ENCODE data around the gene ZBTB16.

ZBTB16 gene

DNA sequence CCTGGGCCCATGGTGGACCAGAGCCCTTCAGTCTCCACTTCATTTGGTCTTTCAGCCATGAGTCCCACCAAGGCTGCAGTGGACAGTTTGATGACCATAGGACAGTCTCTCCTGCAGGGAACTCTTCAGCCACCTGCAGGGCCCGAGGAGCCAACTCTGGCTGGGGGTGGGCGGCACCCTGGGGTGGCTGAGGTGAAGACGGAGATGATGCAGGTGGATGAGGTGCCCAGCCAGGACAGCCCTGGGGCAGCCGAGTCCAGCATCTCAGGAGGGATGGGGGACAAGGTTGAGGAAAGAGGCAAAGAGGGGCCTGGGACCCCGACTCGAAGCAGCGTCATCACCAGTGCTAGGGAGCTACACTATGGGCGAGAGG lies 4.3 kb downstream of the ZBTB16 start:
- no peak for DNase-seq (ENCODE audit: low read depth, low spot score)

GRCh38 chr11:114064216-114064615 lies 4.7 kb downstream of the ZBTB16 start:
- no peak for DNase-seq (ENCODE audit: low read depth, low spot score)

DNA sequence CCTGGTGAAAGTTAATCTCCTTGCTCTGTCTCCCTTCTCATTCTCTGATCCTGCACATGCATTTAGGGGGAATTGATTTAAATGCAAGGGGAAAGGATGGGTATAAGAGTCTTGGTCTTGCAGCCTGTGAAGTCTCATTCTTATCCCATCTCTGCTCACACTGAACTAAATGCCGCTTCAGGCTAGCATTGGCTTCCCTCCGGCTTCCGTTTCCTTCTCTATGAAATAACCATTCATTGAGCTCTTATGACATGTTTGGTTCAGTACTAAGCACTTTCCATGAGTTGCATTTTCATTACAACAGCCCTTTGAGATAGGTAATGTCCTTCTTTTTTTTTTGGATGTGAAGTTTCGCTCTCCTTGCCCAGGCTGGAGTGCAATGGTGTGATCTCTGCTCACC lies 5.6 kb downstream of the ZBTB16 start:
- no peak for DNase-seq (ENCODE audit: low read depth, low spot score)

GRCh38 chr11:114066046-114066648 lies 6.6 kb downstream of the ZBTB16 start:
- no peak for DNase-seq (ENCODE audit: low read depth, low spot score)

- no peak for DNase-seq (ENCODE audit: low read depth, low spot score)
These were observed 8.8 kb downstream of the ZBTB16 start for GRCh38 chr11:114068327-114068726.

- DNase-seq (ENCODE audit: low read depth, low spot score) = no peak
These were observed 11.1 kb downstream of the ZBTB16 start for GRCh38 chr11:114070464-114071139.

DNA sequence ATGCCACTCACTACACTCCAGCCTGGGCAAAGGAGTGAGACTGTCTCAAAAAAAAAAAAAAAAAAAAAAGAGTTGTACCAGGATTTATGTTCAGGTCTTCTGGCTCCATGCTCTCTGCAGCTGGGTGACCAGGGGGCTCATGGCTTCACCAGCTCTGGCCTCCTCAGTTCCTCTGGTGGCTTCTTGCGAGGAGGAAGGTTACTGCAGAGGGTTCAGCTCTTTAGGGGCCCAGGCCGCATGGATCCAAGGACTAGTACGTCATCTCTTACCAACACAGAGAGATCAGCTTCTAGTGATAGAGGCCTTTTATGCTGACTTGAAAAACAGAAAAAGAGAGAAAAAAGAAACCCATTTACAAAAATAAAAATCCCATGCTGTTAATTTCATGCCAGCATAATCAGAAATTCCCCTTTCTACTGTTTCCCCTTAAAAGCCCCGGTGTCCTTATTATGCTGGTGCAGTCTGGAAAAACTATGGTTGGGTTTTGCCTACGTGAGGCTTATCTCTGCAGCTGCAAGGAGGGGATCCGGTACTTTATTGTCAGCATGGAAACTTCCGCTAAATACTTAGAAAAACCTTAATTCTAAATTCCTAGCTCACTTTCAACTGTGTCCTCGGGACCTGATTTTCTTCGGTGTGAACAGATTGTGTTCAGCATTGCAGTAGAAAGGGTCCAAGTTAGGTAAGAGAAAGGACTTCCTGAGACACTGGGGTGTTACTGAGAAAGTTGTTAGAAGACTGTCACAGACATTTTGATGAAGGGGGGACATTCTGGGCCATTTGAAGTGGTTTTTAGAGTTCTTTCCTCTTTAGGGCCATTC lies 13.7 kb downstream of the ZBTB16 start:
- DNase-seq (ENCODE audit: low read depth, low spot score) = no peak

DNA sequence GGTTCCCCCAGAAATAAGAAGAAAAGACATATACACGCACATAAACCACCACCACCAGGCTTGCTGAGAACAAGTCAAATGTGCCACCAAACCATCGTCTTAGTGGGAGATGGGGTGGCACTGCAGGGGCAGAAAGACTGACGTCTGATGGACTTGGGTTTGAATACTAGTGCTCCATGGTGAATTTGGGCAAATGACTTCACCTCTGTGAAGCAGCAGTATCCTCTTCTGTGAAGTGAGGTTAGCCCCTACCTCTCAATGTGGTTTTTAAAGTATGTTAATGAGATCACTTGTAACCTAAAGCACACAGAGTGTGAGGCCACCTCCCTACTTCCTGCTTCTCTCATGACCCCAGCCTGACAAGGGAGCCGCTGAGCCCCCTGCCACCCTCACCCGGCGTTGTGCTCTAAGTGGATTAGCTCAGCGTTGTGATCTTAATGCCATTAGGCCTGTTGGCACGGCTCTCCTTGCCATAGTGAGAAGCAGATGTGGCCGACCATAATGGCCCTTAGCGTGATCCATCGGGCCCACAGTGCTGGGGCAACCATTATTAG lies 14.4 kb downstream of the ZBTB16 start:
- no peak for DNase-seq (ENCODE audit: low read depth, low spot score)

DNA sequence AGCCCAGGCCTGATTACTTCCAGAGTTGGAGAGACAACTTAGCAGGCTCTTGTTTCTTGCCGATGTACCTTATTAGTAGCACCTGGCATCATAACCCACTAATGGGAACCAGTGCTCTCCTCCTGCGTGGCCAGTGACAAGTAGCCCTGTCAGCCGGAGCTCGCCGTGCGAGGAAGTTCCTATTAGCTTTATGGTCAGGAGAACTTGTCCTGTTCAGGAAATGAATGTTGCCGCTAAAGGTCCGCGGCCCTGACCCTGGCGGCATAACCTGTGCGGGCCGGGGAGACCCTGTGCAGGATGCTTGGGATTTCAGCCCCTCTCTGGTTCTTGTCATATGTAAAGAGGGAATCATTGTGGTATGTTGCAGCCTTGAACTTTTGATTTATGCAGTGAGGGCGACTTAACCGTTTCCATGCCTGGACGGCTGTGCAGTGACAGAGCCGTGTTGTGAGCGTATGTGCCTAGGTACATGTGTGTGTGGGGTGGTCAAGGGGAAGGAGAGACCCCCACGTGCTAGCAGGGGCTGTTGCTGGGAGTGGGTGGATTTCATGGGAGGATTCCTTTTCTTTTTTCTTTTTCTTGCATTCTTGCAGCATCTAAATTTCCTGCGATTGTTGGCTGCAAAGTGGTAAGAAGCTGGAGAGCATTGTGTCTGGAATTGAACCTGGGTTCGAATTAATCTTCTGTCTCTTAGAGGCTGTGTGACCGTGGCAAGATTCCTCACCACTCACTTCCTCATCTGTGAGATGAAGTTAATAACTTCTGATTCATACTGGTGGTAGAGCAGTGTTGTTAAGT lies 15.2 kb downstream of the ZBTB16 start:
- DNase-seq (ENCODE audit: low read depth, low spot score) = no peak

- no peak for DNase-seq (ENCODE audit: low read depth, low spot score)
These were observed 15.8 kb downstream of the ZBTB16 start for GRCh38 chr11:114075344-114075610.

- DNase-seq (ENCODE audit: low read depth, low spot score) = no peak
These were observed 16.5 kb downstream of the ZBTB16 start for GRCh38 chr11:114075891-114076441.

DNA sequence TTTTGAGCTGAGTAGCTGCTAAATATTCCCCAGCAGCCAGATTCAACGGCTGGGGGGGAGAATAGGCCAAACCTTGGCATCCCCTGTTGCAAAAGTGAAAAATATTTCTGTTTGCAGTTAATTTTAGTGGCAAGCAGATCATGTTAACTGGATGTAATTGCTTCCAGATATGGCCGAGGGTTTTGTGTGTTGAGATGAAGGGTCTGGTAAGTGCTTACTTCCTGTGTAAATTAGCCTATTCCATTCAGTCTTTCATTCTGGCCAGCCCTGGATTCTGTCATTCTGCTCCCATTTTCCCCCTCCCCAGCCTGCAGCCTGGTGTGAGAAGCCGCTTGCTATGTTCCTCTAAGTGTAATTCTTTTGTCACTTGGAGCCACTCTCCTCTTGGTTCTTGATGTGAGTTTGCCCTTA lies 17.4 kb downstream of the ZBTB16 start:
- no peak for DNase-seq (ENCODE audit: low read depth, low spot score)

GRCh38 chr11:114077482-114078305 lies 18.2 kb downstream of the ZBTB16 start:
- no peak for DNase-seq (ENCODE audit: low read depth, low spot score)

- DNase-seq (ENCODE audit: low read depth, low spot score) = no peak
These were observed 18.9 kb downstream of the ZBTB16 start for GRCh38 chr11:114078423-114078822.

DNA sequence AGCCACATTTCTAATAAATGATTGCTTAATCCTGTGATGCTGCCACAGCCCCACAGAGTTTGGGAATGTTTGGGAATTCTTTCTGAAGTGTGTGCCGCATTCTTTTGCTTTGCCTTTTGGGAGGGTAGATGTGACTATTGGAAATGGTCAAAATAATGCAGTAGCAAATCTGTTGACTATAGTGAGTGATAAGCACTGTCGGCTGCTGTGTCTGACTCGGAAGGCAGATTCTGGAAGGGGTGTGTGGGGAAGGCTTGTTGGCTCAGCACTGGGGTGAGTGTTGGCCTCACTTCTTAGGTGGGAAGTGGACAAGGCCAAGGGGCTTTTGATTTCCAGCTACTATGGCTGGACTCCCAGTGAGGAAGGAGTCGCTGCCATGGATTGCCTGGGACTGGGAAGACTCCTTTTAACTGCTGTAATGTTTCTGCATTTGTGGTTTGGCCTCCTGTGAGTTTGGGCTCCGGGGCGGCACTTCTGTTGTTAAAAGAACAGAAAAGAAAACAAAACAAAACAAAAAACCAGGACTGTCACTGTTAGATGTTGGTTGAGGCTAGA lies 20.1 kb downstream of the ZBTB16 start:
- DNase-seq (ENCODE audit: low read depth, low spot score) = no peak

DNA sequence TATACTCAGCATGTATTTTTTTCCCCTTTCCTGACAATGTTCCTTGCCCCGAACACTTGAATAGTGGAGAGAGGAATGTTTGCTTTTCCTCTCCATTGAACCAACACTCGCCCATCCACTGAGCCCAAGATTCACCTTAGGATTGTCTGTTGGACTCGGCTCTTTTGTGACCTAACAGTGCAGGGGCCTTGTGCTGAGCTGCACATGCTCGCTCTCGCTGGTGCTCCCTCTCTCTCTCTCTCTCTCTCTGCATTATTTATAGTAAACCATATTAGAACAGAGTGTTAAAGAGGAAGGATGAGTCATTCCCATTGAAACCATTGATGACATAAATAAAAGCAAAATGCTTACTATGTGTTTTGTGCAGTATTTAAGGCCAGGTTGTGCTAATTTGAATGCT lies 20.7 kb downstream of the ZBTB16 start:
- no peak for DNase-seq (ENCODE audit: low read depth, low spot score)

GRCh38 chr11:114080769-114081168 lies 21.3 kb downstream of the ZBTB16 start:
- DNase-seq (ENCODE audit: low read depth, low spot score) = no peak

DNA sequence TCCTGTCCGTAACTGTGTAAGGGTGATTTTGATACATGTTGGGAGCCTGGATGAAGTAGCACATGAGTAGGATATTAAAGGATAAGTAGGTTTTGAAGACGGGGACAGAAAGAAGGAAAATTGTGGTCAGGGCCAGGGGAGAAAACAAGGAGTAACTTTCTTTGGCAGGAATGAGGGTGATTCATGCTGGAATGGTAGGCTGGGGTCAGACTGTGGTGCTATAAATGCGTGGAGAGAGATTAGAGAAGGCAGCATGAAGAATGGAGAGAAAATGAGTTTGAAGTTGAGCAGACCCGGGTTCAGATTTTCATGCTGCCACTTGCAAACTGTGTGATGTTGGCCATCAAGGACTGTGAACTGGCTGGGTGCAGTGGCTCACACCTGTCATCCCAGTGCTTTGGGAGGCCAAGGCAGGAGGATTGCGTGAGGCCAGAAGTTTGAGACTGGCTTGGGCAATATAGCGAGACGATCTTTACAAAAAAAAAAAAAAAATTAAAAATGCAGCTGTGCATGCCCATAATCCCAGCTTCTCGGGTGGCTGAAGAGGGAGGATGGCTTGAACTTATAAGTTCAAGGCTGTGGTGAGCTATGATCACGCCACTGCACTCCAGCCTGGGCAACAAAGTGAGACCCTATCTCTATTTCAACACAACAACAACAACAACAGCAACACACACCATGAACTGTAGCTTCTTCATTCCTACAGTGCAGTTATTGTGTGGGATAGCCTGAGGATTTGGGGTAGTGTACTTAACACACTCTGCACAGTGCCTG lies 22.3 kb downstream of the ZBTB16 start:
- no peak for DNase-seq (ENCODE audit: low read depth, low spot score)

GRCh38 chr11:114082415-114082748 lies 22.9 kb downstream of the ZBTB16 start:
- DNase-seq (ENCODE audit: low read depth, low spot score) = no peak

DNA sequence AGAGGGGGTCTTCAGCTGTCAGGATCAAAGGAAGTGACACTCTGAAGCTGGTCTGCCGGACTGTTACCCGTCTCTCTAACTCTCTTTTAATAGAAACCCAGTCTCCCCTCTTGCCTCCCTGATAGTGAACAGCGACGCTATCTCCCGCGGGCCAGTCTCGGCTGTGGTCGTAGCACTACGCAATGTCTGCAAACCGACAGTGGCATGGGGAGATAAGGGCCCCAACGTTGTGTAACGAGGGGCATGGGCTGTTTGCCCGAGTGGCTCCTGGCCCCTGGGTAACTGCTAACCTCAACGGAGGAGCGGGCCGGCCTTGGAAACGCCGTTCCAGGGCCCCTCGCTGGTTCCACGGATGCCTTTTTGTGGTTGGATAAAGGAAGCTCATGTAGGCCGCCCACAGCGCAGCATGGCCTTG lies 23.3 kb downstream of the ZBTB16 start:
- DNase-seq (ENCODE audit: low read depth, low spot score) = no peak
